Hepatocyte (in vitro differentiated cells): ENCODE measurements around the gene CHST8. TPM values are rescaled to one million over a fixed set of nuclear protein-coding genes. Genes with fewer than 3 reads are reported as not detected.

Experiments used
- DNase-seq: peaks from one replicate; pipeline ENCODE4 v3.0.0-alpha.2; 2016; ENCODE audit warnings: low spot score
- H2AFZ ChIP-seq: fragments of 200-600 bp; sonication (generic); 2 replicates; pipeline ENCODE4 v1.6.0; 2016; ENCODE audit warnings: antibody characterized with exemption, mild to moderate bottlenecking
- H3K27ac ChIP-seq: fragments of 200-600 bp; sonication (generic); 2 replicates; pipeline ENCODE4 v1.5.1; 2016; ENCODE audit warnings: mild to moderate bottlenecking
- H3K27me3 ChIP-seq: fragments of 200-600 bp; sonication (generic); 2 replicates; pipeline ENCODE4 v1.6.1; 2016
- H3K36me3 ChIP-seq: fragments of 200-600 bp; sonication (generic); replicated peaks from 2 replicates; pipeline ENCODE4 v1.5.1; 2016; ENCODE audit warnings: low read depth; ENCODE audit not compliant: insufficient read depth
- H3K4me1 ChIP-seq: fragments of 200-600 bp; sonication (generic); 2 replicates; pipeline ENCODE4 v1.5.1; 2016; ENCODE audit warnings: mild to moderate bottlenecking, moderate library complexity; ENCODE audit not compliant: insufficient read depth
- H3K4me2 ChIP-seq: fragments of 200-600 bp; sonication (generic); 2 replicates; pipeline ENCODE4 v1.6.0; 2016
- H3K4me3 ChIP-seq: fragments of 200-600 bp; sonication (generic); 2 replicates; pipeline ENCODE4 v1.5.1; 2016; ENCODE audit warnings: mild to moderate bottlenecking
- H3K79me2 ChIP-seq: fragments of 200-600 bp; sonication (generic); 2 replicates; pipeline ENCODE4 v1.6.0; 2017; ENCODE audit warnings: mild to moderate bottlenecking
- H3K9me2 ChIP-seq: fragments of 200-600 bp; sonication (generic); replicated peaks from 2 replicates; pipeline ENCODE4 v1.6.0; 2017; ENCODE audit warnings: mild to moderate bottlenecking; ENCODE audit not compliant: insufficient read depth
- H3K9me3 ChIP-seq: fragments of 200-600 bp; sonication (generic); 2 replicates; pipeline ENCODE4 v1.5.1; 2016; ENCODE audit warnings: low read depth, mild to moderate bottlenecking
- H4K20me1 ChIP-seq: fragments of 200-600 bp; sonication (generic); 2 replicates; pipeline ENCODE4 v1.6.0; 2016; ENCODE audit warnings: mild to moderate bottlenecking; ENCODE audit not compliant: insufficient read depth, poor library complexity, severe bottlenecking
- CTCF ChIP-seq: fragments of 200-600 bp; sonication (generic); IDR thresholded peaks from 2 replicates; pipeline ENCODE4 v1.5.1; 2016; ENCODE audit warnings: antibody characterized with exemption, mild to moderate bottlenecking; ENCODE audit not compliant: poor library complexity
- EZH2 ChIP-seq: fragments of 200-600 bp; sonication (generic); IDR thresholded peaks from 2 replicates; pipeline ENCODE4 v1.6.1; 2016; ENCODE audit warnings: antibody characterized with exemption, mild to moderate bottlenecking, borderline replicate concordance
- EZH2phosphoT487 ChIP-seq: fragments of 200-600 bp; sonication (generic); IDR thresholded peaks from one replicate; pipeline ENCODE4 v1.6.1; 2018; ENCODE audit warnings: antibody characterized with exemption, mild to moderate bottlenecking, low read depth, moderate library complexity; ENCODE audit not compliant: unreplicated experiment, severe bottlenecking
- WGBS: methylation state at CpG from one replicate; pipeline ENCODE4 v1.1.6; 2016; ENCODE audit warnings: low lambda C conversion rate; ENCODE audit errors: missing lambda C conversion rate; 5-methylcytosine and 5-hydroxymethylcytosine counted together
- polyA plus RNA-seq: library from polyadenylated mRNA; unstranded; fragments of >200 nt; fragmentation: Nextera tagmentation; extraction: Ambion mirVana; gene quantifications from 2 replicates; pipeline ENCODE4 v1.2.1, GENCODE V29; 2016
- total RNA-seq: library from RNA; depleted of rRNA; stranded (reverse); fragments of >200 nt; gene quantifications from 2 replicates; pipeline ENCODE4 v1.2.3, GENCODE V29; 2014

The CHST8 gene
- total and polyA plus RNA-seq, 2 experiments from 2014 or later = 0.07 to 0.89 TPM

DNA sequence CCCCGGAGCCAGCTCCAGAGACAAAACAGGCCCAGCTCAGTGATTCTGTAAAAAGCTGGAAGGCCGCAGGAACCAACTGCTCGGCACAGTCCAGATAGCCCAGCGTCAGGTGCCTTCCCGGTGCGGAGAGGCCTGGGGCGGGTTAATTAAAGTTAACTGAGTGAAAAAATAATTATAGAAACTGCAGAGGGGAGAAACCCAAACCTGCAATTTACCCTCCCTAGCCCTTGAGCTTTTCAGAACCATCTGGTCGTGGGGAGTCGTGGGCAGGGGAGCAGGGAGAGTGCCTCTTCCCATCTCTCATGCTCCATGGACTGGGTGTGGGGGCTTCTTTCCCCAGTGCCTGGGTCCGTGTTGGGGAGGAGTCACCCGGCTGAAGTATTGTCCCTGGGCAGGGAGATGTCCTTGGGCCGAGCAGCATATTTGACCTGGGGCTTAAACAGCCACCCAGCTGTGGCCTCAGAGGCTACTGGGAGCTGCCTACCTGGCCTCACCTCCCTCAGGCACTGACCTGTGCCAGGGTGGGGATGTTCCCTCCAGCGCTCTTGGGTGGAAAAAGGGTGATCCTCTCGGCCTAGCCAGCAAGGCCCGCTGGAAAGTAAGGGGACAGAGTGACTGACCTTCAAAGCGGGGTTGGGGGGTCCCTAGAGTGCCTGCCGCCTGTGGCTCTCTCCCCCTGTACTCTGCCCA lies 65.9 kb downstream of the CHST8 start:
- no peak overlapping the region for H3K4me3 ChIP-seq
- no peak overlapping the region for H3K27ac ChIP-seq
- H3K27me3 ChIP-seq = peaks cover 18% of the 10 kb centered on the region
- H2AFZ ChIP-seq = no peak overlapping the region
- H3K9me3 ChIP-seq = no peaks in the 10 kb centered on the region
- H4K20me1 ChIP-seq = no peaks in the 10 kb centered on the region
- H3K4me2 ChIP-seq = no peak overlapping the region
- TF ChIP-seq EZH2phosphoT487 (no peak), CTCF (no peak), EZH2 (no peak)
- H3K4me1 ChIP-seq = no peaks in the 10 kb centered on the region
- DNase-seq = no peak
- 74% methylated on average over 17 of the region's 17 CpGs for WGBS
- no peaks in the 10 kb centered on the region for H3K79me2 ChIP-seq
- H3K9me2 ChIP-seq = no peaks in the 10 kb centered on the region
- no peaks in the 10 kb centered on the region for H3K36me3 ChIP-seq

- Histone ChIP-seq H3K9me2 (no peaks in the 10 kb centered on the region), H3K27me3 (peaks cover 18% of the 10 kb centered on the region), H2AFZ (no peak overlapping the region), H3K4me2 (no peak overlapping the region), H4K20me1 (no peaks in the 10 kb centered on the region), H3K27ac (no peak overlapping the region), H3K4me1 (no peaks in the 10 kb centered on the region), H3K9me3 (no peaks in the 10 kb centered on the region), H3K4me3 (no peak overlapping the region), H3K36me3 (no peaks in the 10 kb centered on the region), H3K79me2 (no peaks in the 10 kb centered on the region)
- no peak for TF ChIP-seq EZH2phosphoT487
- no peak for TF ChIP-seq CTCF
- no peak for TF ChIP-seq EZH2
- DNase-seq = no peak
- WGBS = 79% methylated on average over 12 of the region's 12 CpGs
These were observed 66.6 kb downstream of the CHST8 start for GRCh38 chr19:33688171-33688992.

GRCh38 chr19:33689138-33689746 lies 67.5 kb downstream of the CHST8 start:
- TF ChIP-seq EZH2phosphoT487 (no peak), CTCF (no peak), EZH2 (no peak)
- no peak overlapping the region for H3K4me3 ChIP-seq
- no peak overlapping the region for H3K27ac ChIP-seq
- H2AFZ ChIP-seq = no peak overlapping the region
- no peaks in the 10 kb centered on the region for H3K36me3 ChIP-seq
- H3K4me2 ChIP-seq = no peak overlapping the region
- H3K27me3 ChIP-seq = peaks cover 18% of the 10 kb centered on the region
- no peak for DNase-seq
- H3K79me2 ChIP-seq = no peaks in the 10 kb centered on the region
- 94% methylated on average over 17 of the region's 18 CpGs for WGBS
- H3K9me3 ChIP-seq = no peaks in the 10 kb centered on the region
- H4K20me1 ChIP-seq = no peaks in the 10 kb centered on the region
- no peaks in the 10 kb centered on the region for H3K9me2 ChIP-seq
- no peaks in the 10 kb centered on the region for H3K4me1 ChIP-seq
